Keratinocyte (primary cell): Measurements from ENCODE around the gene NRSN2. TPM values are rescaled to one million over a fixed set of nuclear protein-coding genes. Genes with fewer than 3 reads are reported as not detected.

ENCODE experiments used
- DNase-seq: peaks from one replicate; pipeline ENCODE4 v3.0.0-alpha.2; 2011; ENCODE audit warnings: low read depth, missing footprints, low spot score
- FAIRE-seq: peaks from 2 replicates; lab custom pipeline; 2011; peaks lifted over from hg19 to GRCh38; lab: Jason Lieb, UNC
- H2AFZ ChIP-seq: 2 replicates; pipeline ENCODE4 v1.6.0; 2012; ENCODE audit warnings: low read length, control low read depth, inconsistent platforms; ENCODE audit not compliant: control insufficient read depth
- H3K27ac ChIP-seq: 2 replicates; pipeline ENCODE4 v1.5.1; 2011; ENCODE audit warnings: low read length; ENCODE audit not compliant: control insufficient read depth, insufficient read depth
- H3K27me3 ChIP-seq: 3 replicates; pipeline ENCODE4 v1.6.0; 2011; ENCODE audit warnings: low read length; ENCODE audit not compliant: control insufficient read depth, insufficient read depth; ENCODE audit errors: extremely low read depth
- H3K36me3 ChIP-seq, 2 experiments: 2 replicates in 1 of 2; 3 replicates in 1 of 2; pipeline ENCODE4 v1.5.1; 2011; ENCODE audit warnings: low read length in 2 of 2, mild to moderate bottlenecking in 1 of 2; ENCODE audit not compliant: control insufficient read depth in 2 of 2, insufficient read depth in 2 of 2; ENCODE audit errors: extremely low read depth in 1 of 2
- H3K4me1 ChIP-seq: 3 replicates; pipeline ENCODE4 v1.5.1; 2011; ENCODE audit warnings: low read length; ENCODE audit not compliant: control insufficient read depth, insufficient read depth; ENCODE audit errors: extremely low read depth
- H3K4me2 ChIP-seq: 3 replicates; pipeline ENCODE4 v1.6.0; 2011; ENCODE audit warnings: low read depth, low read length; ENCODE audit not compliant: control insufficient read depth, insufficient read depth; ENCODE audit errors: extremely low read depth
- H3K4me3 ChIP-seq, 3 experiments: fragments of 200-600 bp in 1 of 3; sonication (generic) in 1 of 3; 2 replicates in 2 of 3; 3 replicates in 1 of 3; pipeline ENCODE4 v1.5.1; 2011 to 2016; ENCODE audit warnings: low read length in 3 of 3, mild to moderate bottlenecking in 3 of 3, control low read depth in 2 of 3, inconsistent platforms in 1 of 3, low read depth in 1 of 3, mixed read lengths in 1 of 3, mixed run types in 1 of 3, moderate library complexity in 1 of 3; ENCODE audit not compliant: control insufficient read depth in 2 of 3, insufficient read depth in 2 of 3; ENCODE audit errors: extremely low read depth in 1 of 3
- H3K79me2 ChIP-seq: 2 replicates; pipeline ENCODE4 v1.6.0; 2012; ENCODE audit warnings: low read length; ENCODE audit not compliant: control insufficient read depth, insufficient read depth
- H3K9ac ChIP-seq: 3 replicates; pipeline ENCODE4 v1.6.0; 2011; ENCODE audit warnings: low read length; ENCODE audit not compliant: control insufficient read depth, insufficient read depth; ENCODE audit errors: extremely low read depth
- H3K9me1 ChIP-seq: 3 replicates; pipeline ENCODE4 v1.6.0; 2011; ENCODE audit warnings: low read length; ENCODE audit not compliant: control insufficient read depth, insufficient read depth; ENCODE audit errors: extremely low read depth
- H3K9me3 ChIP-seq: 2 replicates; pipeline ENCODE4 v1.5.1; 2012; ENCODE audit warnings: low read depth, low read length; ENCODE audit not compliant: control insufficient read depth
- H4K20me1 ChIP-seq: 3 replicates; pipeline ENCODE4 v1.6.0; 2011; ENCODE audit warnings: low read length; ENCODE audit not compliant: control insufficient read depth, insufficient read depth; ENCODE audit errors: extremely low read depth
- EZH2 ChIP-seq: IDR thresholded peaks from one replicate; pipeline ENCODE4 v1.6.1; 2012; ENCODE audit warnings: inconsistent platforms, mild to moderate bottlenecking, low read length, moderate library complexity
- dilution Hi-C: fragments of 300-500 bp; cut with MboI; formaldehyde crosslinking; loops from one replicate; pipeline ENCODE4 v1.7.0; 2020; ENCODE audit warnings: low sequenced_read_pairs; ENCODE audit not compliant: extremely low pct_ligation_motif_present
- polyA plus RNA-seq, 5 experiments: library from polyadenylated mRNA; depleted of rRNA in 3 of 5; stranded (reverse) in 3 of 5; stranded (forward) in 1 of 5; unstranded in 1 of 5; fragments of >200 nt; gene quantifications; 1 replicate in 1 of 5; 2 replicates in 3 of 5; 3 replicates in 1 of 5; pipeline versions ENCODE4 v1.2.1 to v1.2.3, GENCODE V29; 2011 to 2012; ENCODE audit warnings: missing spikeins in 2 of 5, low read depth in 1 of 5, low replicate concordance in 1 of 5
- TF ChIP-seq, protein P1 (sequence below), 3 experiments: IDR thresholded peaks in 1 of 3; conservative IDR thresholded peaks in 1 of 3; optimal IDR thresholded peaks in 1 of 3; 2 replicates in 2 of 3; 3 replicates in 1 of 3; pipeline versions ENCODE3 to v1.5.1; 2011; ENCODE audit warnings: low read length in 3 of 3, mild to moderate bottlenecking in 3 of 3, moderate library complexity in 2 of 3, control low read depth in 1 of 3, inconsistent platforms in 1 of 3; ENCODE audit not compliant: insufficient read depth in 2 of 3; ENCODE audit errors: extremely low read depth in 1 of 3

Gene NRSN2
- polyA plus RNA-seq, 1 donor (not counting 4 experiments of a cell fraction or from before 2014, with no cell fraction given): 10.4 TPM

DNA sequence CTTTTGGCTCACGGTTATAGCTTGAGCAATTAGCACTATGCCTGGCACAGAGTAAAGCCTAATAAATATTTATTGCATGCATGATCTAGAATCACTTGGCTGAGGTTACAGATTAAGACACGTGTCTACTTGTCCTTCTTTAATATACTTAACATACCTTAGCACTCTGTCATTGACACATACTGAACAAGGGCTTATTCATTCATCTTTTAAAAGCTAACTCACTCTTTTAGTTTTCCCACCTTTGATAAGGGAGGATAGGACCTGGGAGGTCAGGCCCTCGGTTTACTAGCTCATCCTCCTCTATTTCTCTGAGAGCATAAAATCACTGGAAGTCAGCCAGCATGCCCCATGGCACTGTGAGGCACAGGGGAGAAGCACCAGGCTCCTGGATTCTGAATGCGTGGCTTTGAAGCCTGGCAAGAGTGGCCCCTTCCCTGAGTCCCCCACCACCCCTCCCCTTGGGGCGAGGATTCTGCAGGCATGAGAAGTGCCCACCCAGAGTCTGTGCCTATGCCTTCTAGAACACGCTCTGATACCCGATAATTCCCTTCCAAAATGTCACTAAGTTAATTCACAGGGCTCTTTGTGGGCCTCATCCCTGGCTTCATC is 38.4 kb upstream of the NRSN2 start:
- dilution Hi-C loops: no loop called here
- peaks cover 38% of the 10 kb centered on the region for H3K4me1 ChIP-seq
- H3K9me3 ChIP-seq: peaks cover 2% of the 10 kb centered on the region
- TF ChIP-seq, protein P1, sequence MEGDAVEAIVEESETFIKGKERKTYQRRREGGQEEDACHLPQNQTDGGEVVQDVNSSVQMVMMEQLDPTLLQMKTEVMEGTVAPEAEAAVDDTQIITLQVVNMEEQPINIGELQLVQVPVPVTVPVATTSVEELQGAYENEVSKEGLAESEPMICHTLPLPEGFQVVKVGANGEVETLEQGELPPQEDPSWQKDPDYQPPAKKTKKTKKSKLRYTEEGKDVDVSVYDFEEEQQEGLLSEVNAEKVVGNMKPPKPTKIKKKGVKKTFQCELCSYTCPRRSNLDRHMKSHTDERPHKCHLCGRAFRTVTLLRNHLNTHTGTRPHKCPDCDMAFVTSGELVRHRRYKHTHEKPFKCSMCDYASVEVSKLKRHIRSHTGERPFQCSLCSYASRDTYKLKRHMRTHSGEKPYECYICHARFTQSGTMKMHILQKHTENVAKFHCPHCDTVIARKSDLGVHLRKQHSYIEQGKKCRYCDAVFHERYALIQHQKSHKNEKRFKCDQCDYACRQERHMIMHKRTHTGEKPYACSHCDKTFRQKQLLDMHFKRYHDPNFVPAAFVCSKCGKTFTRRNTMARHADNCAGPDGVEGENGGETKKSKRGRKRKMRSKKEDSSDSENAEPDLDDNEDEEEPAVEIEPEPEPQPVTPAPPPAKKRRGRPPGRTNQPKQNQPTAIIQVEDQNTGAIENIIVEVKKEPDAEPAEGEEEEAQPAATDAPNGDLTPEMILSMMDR (optimal IDR thresholded peaks at IDR 0.05 in 1 of 3, IDR thresholded peaks at IDR 0.05 in 1 of 3, conservative IDR thresholded peaks at IDR 0.05 in 1 of 3; ENCODE audit: extremely low read depth in 1 of 3, insufficient read depth in 2 of 3, low read length in 3 of 3): no peak
- TF ChIP-seq EZH2: no peak
- no peaks in the 10 kb centered on the region for H3K79me2 ChIP-seq
- H3K4me2 ChIP-seq: no peak overlapping the region
- H3K9ac ChIP-seq: peak overlapping the region; percentile 34
- peak; percentile 97 for FAIRE-seq
- no peaks in the 10 kb centered on the region for H3K27me3 ChIP-seq
- peak overlapping the region; percentile 74 for H3K27ac ChIP-seq
- no peaks in the 10 kb centered on the region for H3K9me1 ChIP-seq
- H4K20me1 ChIP-seq: no peaks in the 10 kb centered on the region
- H2AFZ ChIP-seq: no peak overlapping the region
- no peak overlapping the region for H3K4me3 ChIP-seq
- DNase-seq: peak; percentile 88
- H3K36me3 ChIP-seq: no peaks in the 10 kb centered on the region

DNA sequence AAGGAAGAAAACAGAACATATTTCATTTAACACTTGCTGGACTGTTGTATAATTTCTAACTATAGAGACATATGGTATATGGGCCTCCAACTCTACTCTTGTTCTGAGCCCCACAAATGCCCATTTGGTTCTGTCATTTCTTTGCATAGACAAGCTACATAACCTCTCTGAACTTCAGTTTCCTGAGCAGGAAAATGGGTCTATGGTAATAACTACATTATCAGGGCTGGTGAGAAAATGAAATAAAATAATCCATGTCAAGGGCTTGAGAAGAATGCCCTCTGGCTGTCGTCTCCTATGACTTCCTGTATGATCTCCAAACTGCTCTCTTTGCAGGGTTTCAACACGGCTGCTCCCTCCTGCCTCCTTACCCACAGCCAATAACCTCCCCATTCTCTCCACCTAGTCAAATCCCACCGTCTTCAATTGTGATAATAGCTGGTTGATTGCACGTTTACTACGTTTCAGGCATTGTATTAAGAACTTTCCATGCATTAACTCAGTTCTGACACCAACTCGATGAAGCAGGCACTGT is 37.5 kb upstream of the NRSN2 start:
- Histone ChIP-seq H3K4me2 (peak overlapping the region; percentile 37), H3K36me3 (no peaks in the 10 kb centered on the region), H3K27me3 (no peaks in the 10 kb centered on the region), H3K9ac (peak overlapping the region; percentile 44), H3K9me3 (peaks cover 2% of the 10 kb centered on the region), H3K4me1 (peaks cover 46% of the 10 kb centered on the region), H3K9me1 (peaks cover 4% of the 10 kb centered on the region), H3K79me2 (no peaks in the 10 kb centered on the region), H3K4me3 (no peak overlapping the region), H3K27ac (peak overlapping the region; percentile 74), H4K20me1 (peaks cover 2% of the 10 kb centered on the region), H2AFZ (no peak overlapping the region)
- dilution Hi-C loops: no loop called here
- no peak for FAIRE-seq
- DNase-seq: no peak
- no peak for TF ChIP-seq EZH2
- TF ChIP-seq, protein P1 (optimal IDR thresholded peaks at IDR 0.05 in 1 of 3, IDR thresholded peaks at IDR 0.05 in 1 of 3, conservative IDR thresholded peaks at IDR 0.05 in 1 of 3; ENCODE audit: extremely low read depth in 1 of 3, insufficient read depth in 2 of 3, low read length in 3 of 3): no peak
